Tibial nerve (tissue), 4 donors: Measurements from ENCODE around the gene PLAAT2. TPM values are rescaled to one million over a fixed set of nuclear protein-coding genes. Genes with fewer than 3 reads are reported as not detected.

ENCODE experiments used
- DNase-seq, 2 donors: peaks; one replicate each; pipeline ENCODE4 v3.0.0-alpha.2; 2019; ENCODE audit warnings: low spot score in 2 of 2
- H3K27ac ChIP-seq, 4 donors: fragments of 200-600 bp; sonication (generic) in 3 of 4; one replicate each; pipeline ENCODE4 v1.5.1; 2017 to 2019; ENCODE audit warnings: mild to moderate bottlenecking in 1 of 4
- H3K27me3 ChIP-seq, 2 donors: fragments of 200-600 bp; sonication (generic) in 1 of 2; one replicate each; pipeline versions ENCODE4 v1.5.1 to v1.6.0; 2017 to 2019
- H3K36me3 ChIP-seq, 3 donors: fragments of 200-600 bp; sonication (generic); one replicate each; pipeline ENCODE4 v1.5.1; 2018 to 2019
- H3K4me1 ChIP-seq, 4 donors: fragments of 200-600 bp; sonication (generic) in 3 of 4; one replicate each; pipeline ENCODE4 v1.5.1; 2017 to 2019
- H3K4me3 ChIP-seq, 4 donors: fragments of 200-600 bp; sonication (generic) in 3 of 4; one replicate each; pipeline ENCODE4 v1.5.1; 2017 to 2019; ENCODE audit warnings: mild to moderate bottlenecking in 1 of 4, moderate library complexity in 1 of 4
- H3K9me3 ChIP-seq, 4 donors: fragments of 200-600 bp; sonication (generic) in 3 of 4; one replicate each; pipeline ENCODE4 v1.5.1; 2017 to 2019
- EP300 ChIP-seq, 2 donors: sonication (generic); formaldehyde crosslinking; IDR thresholded peaks; one replicate each; pipeline ENCODE4 v1.6.1; 2017; ENCODE audit warnings: antibody characterized with exemption in 2 of 2, mild to moderate bottlenecking in 1 of 2
- POLR2A ChIP-seq, 2 donors: fragments of 450-650 bp; IDR thresholded peaks; one replicate each; pipeline ENCODE4 v1.6.1; 2017; ENCODE audit warnings: antibody characterized with exemption in 2 of 2, mild to moderate bottlenecking in 2 of 2, moderate library complexity in 2 of 2
- WGBS, 2 donors: methylation state at CpG; one replicate each; pipeline ENCODE4 v1.1.5; 2018; 5-methylcytosine and 5-hydroxymethylcytosine counted together
- total RNA-seq, 4 donors: library from RNA; depleted of rRNA; stranded (reverse); fragments of >200 nt; gene quantifications; one replicate each; pipeline ENCODE4 v1.1.0, GENCODE V29; 2016
- TF ChIP-seq, protein P1 (sequence below), 5 experiments: fragments of 200-600 bp in 3 of 5; fragments of 450-650 bp in 2 of 5; sonication (generic) in 3 of 5; IDR thresholded peaks; one replicate each; pipeline ENCODE4 v1.5.1; 2016 to 2019; ENCODE audit warnings: antibody characterized with exemption in 5 of 5, mild to moderate bottlenecking in 3 of 5, moderate library complexity in 2 of 5

Gene PLAAT2
- total RNA-seq, 4 donors from 2014 or later, result 0.90 TPM; not detected in 3

DNA sequence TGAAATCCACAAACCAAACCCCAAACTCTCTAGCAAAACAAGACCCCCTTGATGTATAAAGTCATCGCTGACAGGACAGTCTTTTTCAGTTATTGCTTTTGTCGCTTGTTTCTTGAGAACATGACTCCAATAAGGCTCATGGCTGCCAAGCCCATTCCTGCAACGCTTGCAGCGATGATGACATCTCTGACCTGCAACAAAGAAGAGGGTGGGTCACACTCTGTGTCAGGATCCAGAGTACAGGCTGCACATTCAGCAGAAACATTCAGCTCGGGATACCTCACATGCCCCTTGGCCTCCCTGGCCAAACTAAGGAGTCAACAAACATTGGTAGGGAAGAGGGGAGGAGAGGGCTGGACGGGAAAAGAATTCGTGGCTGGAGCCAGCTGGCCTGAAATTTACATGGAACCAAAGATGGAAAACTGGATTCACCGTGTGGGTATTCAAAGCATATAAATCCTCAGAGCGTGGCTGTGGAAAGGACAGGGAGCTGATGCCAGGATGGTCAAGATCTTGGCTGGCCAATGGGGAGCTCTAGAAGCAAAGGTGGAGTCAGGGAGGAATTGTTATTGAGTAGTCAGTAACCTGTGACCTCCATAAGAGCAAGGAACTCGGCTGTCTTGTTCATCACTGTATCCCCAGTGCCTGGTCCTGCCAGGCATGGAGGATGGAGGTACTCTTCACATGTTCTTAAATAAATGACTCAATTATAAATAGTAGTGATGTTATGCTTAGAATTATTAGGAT lies 11.8 kb upstream of the PLAAT2 start:
- peak overlapping the region; percentile 5 to 31 (median 24) for H3K4me3 ChIP-seq
- peak overlapping the region; percentile 73 to 95 (median 84) for H3K27ac ChIP-seq
- 24% methylated on average over 10 of the region's 10 CpGs for WGBS, 2 donors
- H3K9me3 ChIP-seq, result peaks cover 0 to 3% (median 2%) of the 10 kb centered on the region in 4 donors
- H3K4me1 ChIP-seq, result peaks cover 5 to 34% (median 23%) of the 10 kb centered on the region in 4 donors
- peaks cover 0 to 16% (median 0%) of the 10 kb centered on the region in 3 donors for H3K36me3 ChIP-seq
- peak; percentile 31 to 57 for DNase-seq
- TF ChIP-seq POLR2A (IDR thresholded peaks at IDR 0.05) (no peak), EP300 (IDR thresholded peaks at IDR 0.05) (peak in 1 of 2 donors; percentile 89)
- TF ChIP-seq, protein P1, sequence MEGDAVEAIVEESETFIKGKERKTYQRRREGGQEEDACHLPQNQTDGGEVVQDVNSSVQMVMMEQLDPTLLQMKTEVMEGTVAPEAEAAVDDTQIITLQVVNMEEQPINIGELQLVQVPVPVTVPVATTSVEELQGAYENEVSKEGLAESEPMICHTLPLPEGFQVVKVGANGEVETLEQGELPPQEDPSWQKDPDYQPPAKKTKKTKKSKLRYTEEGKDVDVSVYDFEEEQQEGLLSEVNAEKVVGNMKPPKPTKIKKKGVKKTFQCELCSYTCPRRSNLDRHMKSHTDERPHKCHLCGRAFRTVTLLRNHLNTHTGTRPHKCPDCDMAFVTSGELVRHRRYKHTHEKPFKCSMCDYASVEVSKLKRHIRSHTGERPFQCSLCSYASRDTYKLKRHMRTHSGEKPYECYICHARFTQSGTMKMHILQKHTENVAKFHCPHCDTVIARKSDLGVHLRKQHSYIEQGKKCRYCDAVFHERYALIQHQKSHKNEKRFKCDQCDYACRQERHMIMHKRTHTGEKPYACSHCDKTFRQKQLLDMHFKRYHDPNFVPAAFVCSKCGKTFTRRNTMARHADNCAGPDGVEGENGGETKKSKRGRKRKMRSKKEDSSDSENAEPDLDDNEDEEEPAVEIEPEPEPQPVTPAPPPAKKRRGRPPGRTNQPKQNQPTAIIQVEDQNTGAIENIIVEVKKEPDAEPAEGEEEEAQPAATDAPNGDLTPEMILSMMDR (IDR thresholded peaks at IDR 0.05), result no peak
- no peaks in the 10 kb centered on the region for H3K27me3 ChIP-seq

DNA sequence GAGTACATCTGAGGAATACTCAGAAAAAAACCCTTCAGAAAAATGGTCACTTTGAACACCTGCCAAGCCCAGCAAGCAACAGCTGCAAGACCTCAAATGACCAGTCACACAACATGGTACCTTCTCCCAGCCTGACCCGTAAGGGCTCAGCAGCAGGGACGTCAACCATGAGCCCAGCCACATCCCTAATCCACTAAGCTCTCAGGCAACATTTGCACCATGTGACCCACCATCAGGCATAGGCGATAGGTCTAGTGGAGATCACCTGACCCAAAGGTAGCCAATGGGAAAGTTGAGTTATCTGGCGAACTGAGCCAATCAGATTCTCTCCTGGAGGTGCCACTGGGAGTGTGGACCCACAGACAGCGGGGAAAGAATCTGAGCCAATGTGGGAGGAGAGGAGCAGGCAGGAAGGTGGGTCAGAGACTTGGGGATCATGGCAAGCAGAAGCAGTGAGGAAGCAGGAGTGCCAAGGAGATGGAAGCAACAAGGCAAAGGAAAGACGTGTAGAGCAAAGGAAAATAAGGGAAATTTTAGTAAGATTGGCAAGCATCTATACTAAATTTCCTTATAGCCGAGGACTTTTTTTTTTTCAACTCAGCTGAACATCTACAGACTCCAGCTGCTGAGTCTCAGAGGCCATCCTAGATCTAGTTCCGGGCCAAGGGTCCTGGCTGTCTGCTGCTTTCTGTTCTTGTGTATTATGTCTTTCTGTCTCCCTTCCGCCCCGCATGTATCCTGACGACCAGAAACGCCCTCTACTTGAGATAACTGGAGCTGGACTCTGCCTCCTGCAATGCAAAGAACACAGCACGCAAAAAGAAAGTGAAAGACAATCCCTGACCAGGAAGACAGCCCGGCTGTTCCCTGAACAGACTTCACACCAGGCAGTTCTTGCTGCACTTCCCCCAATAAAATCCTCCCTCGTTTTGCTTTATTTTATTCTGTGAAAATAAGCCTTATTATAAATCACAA lies 11.0 kb upstream of the PLAAT2 start:
- H3K27ac ChIP-seq, result peak overlapping the region; percentile 73 to 95 (median 84)
- DNase-seq, result peak in 1 of 2 donors; percentile 46
- WGBS, 2 donors, result 44% methylated on average over 15 of the region's 15 CpGs
- no peaks in the 10 kb centered on the region for H3K27me3 ChIP-seq
- H3K4me1 ChIP-seq, result peaks cover 5 to 34% (median 23%) of the 10 kb centered on the region in 4 donors
- TF ChIP-seq, protein P1 (IDR thresholded peaks at IDR 0.05), result no peak
- TF ChIP-seq EP300 (IDR thresholded peaks at IDR 0.05), result no peak
- TF ChIP-seq POLR2A (IDR thresholded peaks at IDR 0.05), result no peak
- no peaks in the 10 kb centered on the region for H3K9me3 ChIP-seq
- H3K4me3 ChIP-seq, result peak overlapping the region; percentile 5 to 31 (median 24)
- peaks cover 0 to 11% (median 0%) of the 10 kb centered on the region in 3 donors for H3K36me3 ChIP-seq

DNA sequence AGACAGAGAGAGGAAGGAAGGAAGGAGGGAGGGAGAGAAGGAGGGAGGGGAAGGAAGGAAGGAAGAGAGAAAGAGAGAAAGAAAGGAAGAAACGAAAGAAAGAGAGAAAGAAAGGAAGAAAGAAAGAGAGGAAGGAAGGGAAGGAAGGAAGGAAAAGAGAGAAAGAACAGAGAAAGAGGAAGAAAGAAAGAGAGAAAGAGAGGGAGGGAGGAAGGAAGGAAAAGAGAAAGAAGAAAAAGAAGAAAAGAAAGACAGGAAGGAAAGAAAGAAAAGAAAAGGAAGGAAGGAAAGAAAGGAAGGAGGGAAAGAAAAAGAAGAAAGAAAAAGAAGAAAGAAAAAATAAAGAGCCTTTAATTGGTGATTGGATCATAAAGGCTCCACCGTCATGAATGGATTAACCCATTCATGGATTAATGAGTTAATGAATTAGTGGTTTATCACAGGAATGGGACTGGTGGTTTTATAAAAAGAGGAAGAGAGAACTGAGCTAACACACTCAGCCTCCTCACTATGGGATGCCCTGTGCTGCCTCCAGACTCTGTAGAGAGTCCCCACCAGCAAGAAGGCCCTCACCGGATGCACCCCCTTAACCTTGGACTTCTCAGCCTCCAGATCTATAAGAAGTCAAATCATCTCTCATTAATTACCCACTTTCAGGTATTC lies 9.0 kb upstream of the PLAAT2 start:
- H3K27me3 ChIP-seq, result no peaks in the 10 kb centered on the region
- H3K9me3 ChIP-seq, result no peaks in the 10 kb centered on the region
- H3K27ac ChIP-seq, result peak overlapping the region in 2 of 4 donors; percentile 49 to 56
- no peak for DNase-seq
- no peak overlapping the region for H3K4me3 ChIP-seq
- WGBS, 2 donors, result 65 to 71% methylated on average over 3 of the region's 3 CpGs
- TF ChIP-seq EP300 (IDR thresholded peaks at IDR 0.05), result no peak
- TF ChIP-seq, protein P1 (IDR thresholded peaks at IDR 0.05), result no peak
- TF ChIP-seq POLR2A (IDR thresholded peaks at IDR 0.05), result no peak
- H3K36me3 ChIP-seq, result peaks cover 0 to 11% (median 0%) of the 10 kb centered on the region in 3 donors
- peaks cover 5 to 45% (median 29%) of the 10 kb centered on the region in 4 donors for H3K4me1 ChIP-seq

DNA sequence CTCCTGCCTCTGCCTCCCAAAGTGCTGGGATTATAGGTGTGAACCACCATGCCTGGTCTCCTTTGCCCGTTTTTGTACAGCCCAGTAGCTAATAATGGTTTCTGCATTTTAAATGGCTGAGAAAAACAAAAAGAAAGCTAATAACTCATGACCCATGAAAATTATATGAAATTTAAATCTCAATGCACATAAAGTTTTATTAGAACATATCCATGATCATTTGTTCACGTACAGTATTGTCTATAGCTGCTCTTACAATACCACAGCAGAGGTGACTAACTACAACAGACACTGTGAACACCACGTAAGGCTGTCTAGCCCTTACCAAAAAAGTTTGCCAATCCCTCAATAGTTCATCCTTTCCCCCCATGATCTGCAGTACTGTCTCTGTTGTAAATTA lies 6.4 kb upstream of the PLAAT2 start:
- no peak overlapping the region for H3K4me3 ChIP-seq
- no peaks in the 10 kb centered on the region for H3K9me3 ChIP-seq
- TF ChIP-seq, protein P1 (IDR thresholded peaks at IDR 0.05), result no peak
- TF ChIP-seq POLR2A (IDR thresholded peaks at IDR 0.05), result no peak
- TF ChIP-seq EP300 (IDR thresholded peaks at IDR 0.05), result no peak
- DNase-seq, result no peak
- H3K4me1 ChIP-seq, result peaks cover 5 to 36% (median 15%) of the 10 kb centered on the region in 4 donors
- no peaks in the 10 kb centered on the region for H3K27me3 ChIP-seq
- H3K27ac ChIP-seq, result no peak overlapping the region
- 90 to 95% methylated on average over 3 of the region's 3 CpGs for whole genome bisulfite sequencing, 2 donors
- H3K36me3 ChIP-seq, result peaks cover 0 to 11% (median 0%) of the 10 kb centered on the region in 3 donors
